HG02642 (cell line): ENCODE data around the gene KLHL7.
"Not testable (repeated sequence)": the region's sequence is repeated elsewhere in the genome, so short reads cannot be mapped to it uniquely, and the experiment has no call there.

Experiments used
- ATAC-seq: cut with Tn5 transposase; IDR thresholded peaks from one replicate; pipeline ENCODE4 v1.9.1; 2021; ENCODE audit warnings: mild to moderate bottlenecking; ENCODE audit not compliant: unreplicated experiment, poor library complexity

KLHL7 gene

GRCh38 chr7:23211589-23211988, 106.0 kb downstream of the KLHL7 start:
- no peak for ATAC-seq

GRCh38 chr7:23212395-23212794, 106.8 kb downstream of the KLHL7 start:
- ATAC-seq: no peak

GRCh38 chr7:23212841-23213240, 107.3 kb downstream of the KLHL7 start:
- ATAC-seq: no peak

GRCh38 chr7:23213755-23214154, 108.2 kb downstream of the KLHL7 start:
- no peak for ATAC-seq

GRCh38 chr7:23214423-23214822, 108.8 kb downstream of the KLHL7 start:
- ATAC-seq: no peak

GRCh38 chr7:23214938-23215337, 109.4 kb downstream of the KLHL7 start:
- ATAC-seq: no peak

GRCh38 chr7:23216021-23216420, 110.4 kb downstream of the KLHL7 start:
- ATAC-seq: no peak

GRCh38 chr7:23218196-23218595, 112.6 kb downstream of the KLHL7 start:
- ATAC-seq: no peak

- no peak for ATAC-seq
These were observed 115.2 kb downstream of the KLHL7 start for GRCh38 chr7:23220690-23221305.

GRCh38 chr7:23222439-23223030, 117.0 kb downstream of the KLHL7 start:
- ATAC-seq: no peak

GRCh38 chr7:23224364-23224763, 118.8 kb downstream of the KLHL7 start:
- not testable (repeated sequence) for ATAC-seq

- no peak for ATAC-seq
These were observed 121.4 kb downstream of the KLHL7 start for GRCh38 chr7:23226844-23227450.
